GM23248 (cell line): ENCODE measurements around the gene OVCH1.

Experiments
- EZH2 ChIP-seq: fragments of 200-600 bp; sonication (generic); IDR thresholded peaks from 2 replicates; pipeline ENCODE4 v1.6.1; 2018; ENCODE audit warnings: antibody characterized with exemption, mild to moderate bottlenecking; ENCODE audit not compliant: insufficient read depth, poor library complexity, severe bottlenecking
- EZH2phosphoT487 ChIP-seq: fragments of 200-600 bp; sonication (generic); IDR thresholded peaks from 2 replicates; pipeline ENCODE4 v1.6.1; 2018; ENCODE audit warnings: antibody characterized with exemption, moderate library complexity, mild to moderate bottlenecking, low read depth; ENCODE audit not compliant: insufficient read depth

DNA sequence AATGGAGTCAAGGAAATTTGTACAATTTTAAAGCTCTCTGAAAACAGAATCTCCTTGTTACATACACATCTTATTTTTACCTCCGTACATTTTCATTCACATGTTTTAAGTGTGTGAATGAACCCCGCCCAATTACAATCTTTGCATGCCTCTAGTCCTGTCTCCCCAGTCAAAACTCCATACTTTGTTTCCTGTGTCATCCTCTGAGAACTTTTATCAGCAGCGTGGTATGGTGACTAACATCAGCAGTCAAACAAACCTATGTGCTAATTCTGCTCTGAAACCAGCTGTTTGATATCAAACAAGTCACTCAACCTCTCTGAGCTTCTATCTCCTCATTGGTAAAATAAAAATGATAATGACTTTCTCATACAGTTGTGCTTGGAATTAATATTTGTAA, 100.7 kb downstream of the OVCH1 start:
- TF ChIP-seq EZH2 = no peak
- TF ChIP-seq EZH2phosphoT487 = no peak
